NCI-H69 (cell line): Measurements from ENCODE around the gene MACC1.
"Not testable (repeated sequence)": the region's sequence is repeated elsewhere in the genome, so short reads cannot be mapped to it uniquely, and the experiment has no call there.

Experiments used
- DNase-seq: peaks from one replicate; lab custom pipeline; 2025; lab: John Stamatoyannopoulos, UW

MACC1 gene

DNA sequence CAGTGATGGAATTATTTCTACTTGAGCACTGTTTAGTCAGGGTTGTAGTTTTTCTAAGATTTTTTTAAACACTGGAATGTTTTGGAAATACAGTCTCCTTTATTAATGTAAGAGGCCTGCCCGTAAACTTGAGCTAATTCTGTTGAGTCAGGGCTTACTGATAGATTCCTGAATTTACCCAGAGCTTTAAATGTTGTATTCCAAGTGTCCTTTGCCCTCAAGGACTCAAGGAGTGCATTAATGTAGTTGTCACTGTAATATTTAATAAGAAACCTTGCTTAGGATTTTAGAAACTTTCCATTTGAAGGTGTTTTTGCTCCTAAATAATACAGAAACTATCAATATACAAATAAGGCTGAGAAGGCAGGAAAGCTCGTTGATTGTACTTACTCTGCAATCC lies 89.2 kb downstream of the MACC1 start:
- no peak for DNase-seq

DNA sequence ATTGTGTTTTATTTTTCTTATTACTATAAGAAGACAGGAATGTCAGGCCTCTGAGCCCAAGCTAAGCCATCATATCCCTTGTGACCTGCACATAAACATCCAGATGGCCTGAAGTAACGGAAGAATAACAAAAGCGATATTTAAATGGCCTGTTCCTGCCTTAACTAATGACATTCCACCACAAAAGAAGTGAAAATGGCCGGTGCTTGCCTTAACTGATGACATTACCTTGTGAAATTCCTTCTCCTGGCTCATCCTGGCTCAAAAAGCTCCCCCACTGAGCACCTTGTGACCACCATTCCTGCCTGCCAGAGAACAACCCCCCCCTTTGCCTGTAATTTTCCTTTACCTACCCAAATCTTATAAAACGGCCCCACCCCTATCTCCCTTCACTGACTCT lies 91.1 kb downstream of the MACC1 start:
- not testable (repeated sequence) for DNase-seq

DNA sequence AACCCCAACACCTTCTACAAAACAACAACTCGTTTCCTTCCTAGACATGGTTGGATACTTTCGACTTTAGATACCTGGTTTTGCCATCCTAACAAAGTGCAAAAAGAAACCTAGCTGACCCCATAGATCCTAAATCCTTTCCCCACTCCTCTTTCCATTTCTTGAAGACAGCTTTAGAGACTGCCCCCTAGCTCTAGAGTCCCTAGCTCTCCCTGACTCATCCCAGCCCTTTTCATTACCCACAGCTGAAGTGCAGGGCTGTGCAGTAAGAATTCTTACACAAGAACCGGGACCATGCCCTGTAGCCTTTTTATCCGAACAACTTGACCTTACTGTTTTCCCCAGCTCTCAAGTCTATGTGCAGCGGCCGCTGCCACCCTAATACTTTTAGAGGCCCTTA lies 93.1 kb downstream of the MACC1 start:
- not testable (repeated sequence) for DNase-seq

DNA sequence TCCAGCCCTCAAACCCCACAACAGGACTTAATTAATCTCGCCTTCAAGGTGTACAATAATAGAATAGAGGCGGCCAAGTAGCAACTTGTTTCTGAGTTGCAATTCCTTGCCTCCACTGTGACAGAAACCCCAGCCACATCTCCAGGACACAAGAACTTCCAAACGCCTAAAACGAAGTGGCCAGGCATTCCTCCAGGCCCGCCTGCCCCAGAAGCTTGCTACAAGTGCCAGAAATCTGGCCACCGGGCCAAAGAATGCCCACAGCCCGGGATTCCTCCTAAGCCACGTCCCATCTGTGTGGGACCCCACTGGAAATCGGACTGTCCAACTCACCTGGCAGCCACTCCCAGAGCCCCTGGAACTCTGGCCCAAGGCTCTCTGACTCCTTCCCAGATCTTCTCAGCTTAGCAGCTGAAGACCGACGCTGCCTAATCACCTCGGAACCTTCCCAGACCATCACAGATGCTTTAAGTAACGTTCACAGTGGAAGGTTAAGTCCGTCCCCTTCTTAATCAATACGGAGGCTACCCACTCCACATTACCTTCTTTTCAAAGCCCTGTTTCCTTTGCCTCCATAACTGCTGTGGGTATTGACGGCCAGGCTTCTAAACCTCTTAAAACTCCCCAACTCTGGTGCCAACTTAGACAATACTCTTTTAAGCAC lies 94.4 kb downstream of the MACC1 start:
- not testable (repeated sequence) for DNase-seq

DNA sequence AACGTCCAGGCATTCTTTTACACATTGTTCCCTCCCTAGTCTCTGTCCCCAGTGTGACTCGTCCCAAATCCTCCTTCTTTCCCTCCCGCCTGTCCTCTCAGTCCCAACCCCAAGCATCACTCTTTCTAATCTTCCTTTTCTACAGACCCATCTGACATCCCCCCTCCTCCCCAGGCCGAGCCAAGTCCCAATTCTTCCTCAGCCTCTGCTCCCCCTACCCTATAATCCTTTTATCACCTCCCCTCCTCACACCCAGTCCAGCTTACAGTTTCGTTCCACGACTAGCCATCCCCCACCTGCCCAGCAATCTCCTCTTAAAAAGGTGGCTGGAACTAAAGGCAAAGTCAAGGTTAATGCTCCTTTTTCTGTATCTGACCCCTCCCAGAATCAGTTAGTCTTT lies 95.1 kb downstream of the MACC1 start:
- no peak for DNase-seq

DNA sequence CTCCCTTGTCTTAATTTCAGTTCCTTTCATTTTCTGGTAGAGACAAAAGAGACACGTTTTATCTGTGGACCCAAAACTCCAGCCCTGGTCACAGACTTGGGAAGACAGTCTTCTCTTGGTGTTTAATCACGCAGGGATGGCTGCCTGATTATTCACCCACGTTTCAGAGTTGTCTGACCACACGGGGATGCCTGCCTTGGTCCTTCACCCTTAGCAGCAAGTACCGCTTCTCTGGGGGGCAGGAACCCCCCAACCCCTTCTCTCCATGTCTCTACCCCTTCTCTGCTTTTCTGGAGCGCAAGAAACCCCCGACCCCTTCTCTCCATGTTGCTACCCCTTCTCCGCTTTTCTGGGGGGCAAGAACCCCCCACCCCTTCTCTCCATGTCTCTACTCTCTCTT lies 95.8 kb downstream of the MACC1 start:
- no peak for DNase-seq

DNA sequence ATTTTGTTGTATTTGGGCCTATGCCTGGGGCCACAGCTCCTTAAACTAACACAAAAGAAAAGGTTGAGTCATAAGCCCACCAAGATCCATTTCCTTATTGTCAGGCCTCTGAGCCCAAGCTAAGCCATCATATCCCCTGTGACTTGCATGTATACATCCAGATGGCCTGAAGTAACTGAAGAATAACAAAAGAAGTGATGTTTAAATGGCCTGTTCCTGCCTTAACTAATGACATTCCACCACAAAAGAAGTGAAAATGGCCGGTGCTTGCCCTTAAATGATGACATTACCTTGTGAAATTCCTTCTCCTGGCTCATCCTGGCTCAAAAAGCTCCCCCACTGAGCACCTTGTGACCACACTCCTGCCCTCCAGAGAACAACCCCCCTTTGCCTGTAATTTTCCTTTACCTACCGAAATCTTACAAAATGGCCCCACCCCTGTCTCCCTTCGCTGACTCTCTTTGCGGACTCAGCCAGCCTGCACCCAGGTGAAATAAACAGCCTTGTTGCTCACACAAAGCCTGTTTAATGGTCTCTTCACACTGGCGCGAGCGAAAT lies 96.5 kb downstream of the MACC1 start:
- DNase-seq = not testable (repeated sequence)

DNA sequence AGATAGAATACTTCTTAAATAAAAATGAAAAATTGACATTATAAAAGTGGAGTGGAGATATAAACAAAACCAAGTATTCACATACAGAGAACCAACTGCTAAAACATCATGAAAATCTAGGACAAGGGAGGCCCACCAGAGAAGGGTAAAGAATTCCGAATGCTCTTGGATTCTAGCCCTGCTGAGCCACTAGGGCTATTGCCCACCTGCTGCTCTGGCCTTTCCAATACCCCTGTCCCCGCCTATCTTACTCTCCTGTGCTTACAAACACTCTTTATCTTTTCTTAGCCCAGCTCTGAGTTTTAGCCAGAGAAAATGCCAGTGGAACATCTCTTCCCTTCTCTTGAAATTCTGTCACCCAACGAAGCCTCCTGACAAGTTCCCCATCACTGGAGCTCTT lies 100.3 kb downstream of the MACC1 start:
- no peak for DNase-seq

DNA sequence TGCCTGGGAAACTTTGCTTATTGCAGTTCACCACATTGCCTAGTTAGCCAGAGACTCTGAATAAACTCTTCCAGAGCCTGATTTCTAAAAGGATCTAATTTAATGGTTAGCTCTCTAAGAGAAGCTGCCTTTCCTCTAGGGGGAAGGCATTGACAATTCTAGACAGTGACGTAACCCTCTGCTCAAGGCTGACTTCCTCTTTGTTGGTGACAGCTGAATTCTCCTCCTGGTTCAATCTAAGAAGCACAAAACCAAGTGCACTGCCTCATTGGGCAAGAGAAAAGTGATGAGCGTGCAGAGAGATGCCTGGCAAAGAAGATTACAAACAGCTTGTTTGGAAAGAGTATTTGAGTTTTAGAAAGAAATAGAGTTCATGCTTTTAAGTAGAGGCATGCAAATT lies 102.7 kb downstream of the MACC1 start:
- peak; percentile 12 for DNase-seq

DNA sequence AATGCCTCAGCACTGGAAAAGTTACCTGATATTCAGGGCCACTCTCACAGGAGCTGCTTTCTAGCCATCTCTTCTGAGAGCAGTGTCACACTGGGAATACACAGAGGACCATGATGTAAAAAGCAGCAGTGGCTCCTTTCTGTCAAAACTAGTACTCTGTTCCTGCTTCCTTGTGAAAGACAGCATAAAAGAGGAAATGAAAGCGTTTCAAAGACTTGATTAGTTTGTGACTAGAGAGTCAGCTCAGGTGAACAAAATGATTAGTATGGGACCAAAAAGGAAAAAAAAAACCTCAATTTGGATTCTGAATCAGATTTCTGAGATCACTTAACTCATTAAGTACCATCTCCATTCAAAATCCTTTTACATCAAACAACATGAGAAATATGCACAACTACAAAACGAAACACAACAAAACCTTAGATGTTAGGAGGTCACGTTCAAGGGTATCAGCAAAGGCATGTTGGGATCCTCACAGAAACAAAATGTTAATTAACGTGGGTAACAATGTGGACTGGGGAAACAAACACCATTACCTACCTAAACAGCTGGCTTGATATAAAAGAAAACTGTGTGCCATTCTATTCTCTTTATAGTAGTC lies 103.7 kb downstream of the MACC1 start:
- no peak for DNase-seq

DNA sequence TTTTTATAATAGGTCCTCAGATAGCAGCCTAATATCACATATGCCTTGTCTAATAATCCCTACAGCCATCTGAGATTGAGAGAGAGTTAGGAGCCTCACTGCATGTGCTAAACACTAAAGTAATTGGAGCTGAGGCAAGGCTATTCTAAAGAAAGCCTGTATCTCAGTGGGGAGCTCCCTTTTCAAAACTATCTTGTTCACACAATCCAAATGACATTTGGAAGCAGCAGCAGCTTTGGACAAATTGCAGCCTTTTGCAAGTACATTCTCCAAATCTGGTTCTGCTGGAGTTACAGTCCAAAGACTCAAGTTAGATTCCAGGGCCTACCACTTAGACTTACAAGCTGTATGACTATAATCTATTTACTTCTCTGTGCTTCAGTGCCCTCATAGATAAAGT lies 104.5 kb downstream of the MACC1 start:
- peak; percentile 71 for DNase-seq

DNA sequence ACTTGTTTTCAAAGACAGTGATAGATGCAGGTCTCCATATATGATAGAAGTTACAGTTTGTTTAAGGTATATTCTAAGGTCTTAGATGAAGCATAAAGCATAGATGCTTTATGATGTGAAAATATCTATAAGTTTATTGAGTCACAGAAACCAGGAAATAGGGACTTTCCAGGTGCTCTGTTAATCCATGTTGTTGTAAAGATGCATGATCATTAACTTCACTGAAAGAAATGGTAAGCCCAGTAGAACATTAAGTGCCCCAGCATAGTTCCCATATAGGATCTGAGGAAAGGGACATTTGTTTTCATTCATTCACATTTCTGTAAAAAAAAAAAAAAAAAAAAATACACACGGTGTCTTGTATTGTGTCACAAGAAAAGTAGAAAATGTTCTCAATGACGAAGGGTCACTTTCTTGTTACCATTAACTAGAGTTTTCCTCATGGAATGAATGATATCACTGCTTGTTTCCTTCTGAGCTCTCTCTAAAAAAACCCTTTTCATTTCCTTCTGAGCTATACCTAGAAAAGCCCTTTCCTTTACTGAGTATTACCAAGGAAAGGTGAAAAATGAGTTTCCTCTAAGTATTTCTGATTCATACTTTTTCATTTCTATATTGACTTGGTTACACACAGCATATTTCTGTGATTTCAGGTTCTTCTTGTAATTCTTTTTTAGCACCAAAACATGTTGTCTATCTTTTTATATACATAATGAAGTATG lies 105.2 kb downstream of the MACC1 start:
- DNase-seq = no peak

DNA sequence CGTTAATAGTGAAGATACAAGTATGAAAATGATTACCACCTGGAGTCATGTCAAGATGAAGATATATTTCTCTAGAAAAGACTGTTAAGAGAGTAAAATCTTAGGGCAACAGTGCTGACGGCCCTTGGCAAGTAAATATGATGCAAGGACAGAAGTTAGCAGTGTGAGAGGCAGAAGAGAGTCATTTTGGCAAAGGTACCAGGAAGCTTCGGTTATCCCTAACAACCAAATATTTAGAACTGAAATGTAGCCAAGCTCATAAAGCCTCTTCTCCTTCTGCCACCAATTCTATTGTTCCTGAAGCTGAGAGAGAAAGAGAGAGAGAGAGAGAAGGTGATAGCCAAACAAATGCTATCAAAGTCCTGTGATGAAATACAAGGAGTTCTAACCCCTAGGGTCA lies 109.6 kb downstream of the MACC1 start:
- no peak for DNase-seq

DNA sequence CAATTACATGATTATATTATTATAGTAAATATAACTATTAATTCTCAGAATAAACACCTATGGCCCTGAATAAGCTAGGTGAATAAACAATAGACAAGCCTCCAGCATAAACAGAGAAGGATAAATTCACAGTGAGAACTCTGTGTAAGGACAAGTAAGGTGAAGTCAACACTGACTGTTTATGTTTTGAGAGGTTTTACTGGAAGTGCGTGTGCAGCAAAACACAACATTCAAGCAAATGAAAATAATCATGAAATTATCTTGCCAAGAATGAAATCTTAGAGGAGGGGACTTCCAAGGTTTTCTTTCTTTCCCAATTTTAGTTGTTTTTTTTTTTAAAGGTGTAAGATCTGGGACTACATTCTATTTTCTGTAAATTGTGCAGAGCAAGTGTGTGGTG lies 112.5 kb downstream of the MACC1 start:
- no peak for DNase-seq

DNA sequence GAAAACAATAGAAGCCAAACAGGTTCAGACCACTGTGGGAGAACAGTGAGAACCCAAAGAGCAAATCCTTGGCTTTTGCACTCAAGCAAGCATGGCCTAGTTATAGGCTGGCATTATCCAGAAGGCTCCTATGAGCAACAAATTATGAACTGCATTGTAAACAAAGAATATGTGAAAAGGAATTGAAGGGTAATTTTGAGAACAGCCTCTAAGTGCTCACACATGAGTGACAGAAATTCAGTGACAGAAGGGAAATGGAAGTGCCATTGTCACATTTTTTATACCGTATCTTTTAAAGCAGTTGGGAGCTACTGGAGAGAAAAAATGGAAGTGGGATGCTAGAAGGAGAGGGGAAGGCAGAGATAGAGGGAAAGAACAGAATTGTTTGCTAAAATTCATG lies 114.2 kb downstream of the MACC1 start:
- no peak for DNase-seq

DNA sequence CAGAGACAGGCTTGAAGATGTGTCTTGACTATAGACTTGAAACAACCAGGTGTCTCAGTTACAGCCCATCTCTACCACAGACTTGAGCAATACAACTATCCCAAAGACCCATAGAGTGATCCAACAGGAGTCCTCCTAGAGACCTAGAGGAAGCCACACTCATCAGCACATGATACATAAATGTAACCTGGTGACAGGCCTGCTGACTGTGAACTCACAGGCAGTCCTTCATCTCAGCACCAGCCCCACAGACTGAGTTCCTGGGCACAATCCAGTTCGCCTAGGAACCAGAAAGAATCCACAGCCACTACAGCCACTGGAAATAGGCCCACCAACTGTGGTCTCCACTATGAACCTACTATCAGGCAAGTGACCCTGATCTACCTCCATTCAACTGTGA lies 121.3 kb downstream of the MACC1 start:
- DNase-seq = no peak

DNA sequence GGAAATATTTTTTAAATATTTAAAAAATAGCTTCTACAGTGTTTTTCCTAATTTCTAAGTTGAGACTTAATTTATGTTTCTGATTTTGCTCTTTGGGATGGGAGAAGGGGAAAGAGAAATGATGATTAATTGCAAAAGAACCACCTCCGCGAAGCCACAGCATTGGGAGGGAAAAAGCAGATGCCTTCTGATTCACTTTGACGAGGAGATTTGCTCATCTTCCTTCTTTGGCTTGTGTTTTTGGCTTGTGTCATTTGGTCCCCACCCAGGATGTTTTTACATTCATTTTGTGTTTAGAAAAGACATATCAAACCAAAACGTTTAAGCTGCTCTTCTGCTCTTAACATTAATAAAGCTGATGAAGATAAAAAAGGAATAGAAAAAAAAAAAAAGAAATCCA lies 121.7 kb downstream of the MACC1 start:
- no peak for DNase-seq

DNA sequence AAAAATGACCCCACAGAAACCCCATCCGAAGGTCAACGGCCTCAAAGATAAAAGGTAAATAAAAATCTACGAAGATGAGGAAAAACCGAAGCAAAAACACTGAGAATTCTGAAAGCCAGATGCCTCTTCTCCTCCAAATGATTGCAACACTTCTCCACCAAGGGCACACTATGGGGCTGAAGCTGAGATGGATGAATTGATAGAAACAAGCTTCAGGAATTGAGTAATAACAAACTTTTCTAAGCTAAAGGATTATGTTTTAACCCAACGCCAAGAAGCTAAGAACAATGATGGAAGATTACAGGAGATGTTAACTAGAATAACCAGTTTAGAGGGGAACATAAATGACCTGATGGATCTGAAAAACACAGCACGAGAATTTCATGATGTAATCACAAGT lies 127.8 kb downstream of the MACC1 start:
- DNase-seq = no peak

DNA sequence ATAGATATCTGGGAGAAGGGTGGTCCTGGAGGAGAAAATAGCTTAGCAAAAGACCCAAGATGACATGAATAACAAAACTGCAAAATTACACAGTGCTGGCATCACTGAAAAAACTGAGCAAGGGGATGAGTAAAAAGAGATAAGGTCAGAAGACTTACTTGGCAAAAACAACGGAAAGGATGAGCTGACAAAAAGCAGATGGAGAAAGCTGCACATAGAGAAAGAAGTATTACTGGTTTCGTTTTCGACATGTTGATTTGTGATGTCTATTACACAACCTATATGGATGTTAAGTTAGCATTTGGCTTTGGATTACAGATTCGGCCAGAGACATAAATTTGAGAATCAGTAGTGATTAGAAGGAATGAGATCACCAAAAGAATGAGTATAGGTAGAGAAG lies 132.1 kb downstream of the MACC1 start:
- DNase-seq = no peak
